Coronary artery (tissue), 2 donors: Measurements from ENCODE around the gene ZNF71.

Experiments used
- DNase-seq: peaks from one replicate; pipeline ENCODE4 v3.0.0-alpha.2; 2017; ENCODE audit warnings: low spot score
- H3K27ac ChIP-seq, 2 donors: fragments of 200-600 bp; sonication (generic); one replicate each; pipeline ENCODE4 v1.5.1; 2016 to 2019
- H3K4me3 ChIP-seq: fragments of 200-600 bp; sonication (generic); 2 replicates; pipeline ENCODE4 v1.5.1; 2016; ENCODE audit warnings: mild to moderate bottlenecking, moderate library complexity
- CTCF ChIP-seq: fragments of 200-600 bp; sonication (generic); IDR thresholded peaks from one replicate; pipeline ENCODE4 v1.5.1; 2019; ENCODE audit warnings: antibody characterized with exemption

Gene ZNF71

GRCh38 chr19:56619121-56619520 is 24.0 kb downstream of the ZNF71 start:
- H3K4me3 ChIP-seq: no peak overlapping the region
- DNase-seq: no peak

GRCh38 chr19:56622374-56622773 is 27.3 kb downstream of the ZNF71 start:
- H3K27ac ChIP-seq: no peak overlapping the region
- no peak for TF ChIP-seq CTCF
- H3K4me3 ChIP-seq: no peak overlapping the region
- no peak for DNase-seq

More at GRCh38 chr19:56619121-56619520, 24.0 kb downstream of the ZNF71 start:
- H3K27ac ChIP-seq: no peak overlapping the region
- TF ChIP-seq CTCF: no peak

GRCh38 chr19:56623006-56623405 is 27.9 kb downstream of the ZNF71 start:
- TF ChIP-seq CTCF: no peak
- no peak overlapping the region for H3K4me3 ChIP-seq
- H3K27ac ChIP-seq: no peak overlapping the region
- no peak for DNase-seq

GRCh38 chr19:56625708-56626107 is 30.6 kb downstream of the ZNF71 start:
- Histone ChIP-seq H3K27ac (no peak overlapping the region), H3K4me3 (no peak overlapping the region)
- no peak for DNase-seq
- TF ChIP-seq CTCF: no peak

GRCh38 chr19:56633021-56633420 is 37.9 kb downstream of the ZNF71 start:
- DNase-seq: no peak

GRCh38 chr19:56637976-56638555 is 43.0 kb downstream of the ZNF71 start:
- no peak overlapping the region for H3K4me3 ChIP-seq
- DNase-seq: no peak

More at GRCh38 chr19:56633021-56633420, 37.9 kb downstream of the ZNF71 start:
- TF ChIP-seq CTCF: no peak
- Histone ChIP-seq H3K27ac (no peak overlapping the region), H3K4me3 (no peak overlapping the region)

More at GRCh38 chr19:56637976-56638555, 43.0 kb downstream of the ZNF71 start:
- no peak for TF ChIP-seq CTCF
- no peak overlapping the region for H3K27ac ChIP-seq
